ENCODE results near the gene MSN.

DNA sequence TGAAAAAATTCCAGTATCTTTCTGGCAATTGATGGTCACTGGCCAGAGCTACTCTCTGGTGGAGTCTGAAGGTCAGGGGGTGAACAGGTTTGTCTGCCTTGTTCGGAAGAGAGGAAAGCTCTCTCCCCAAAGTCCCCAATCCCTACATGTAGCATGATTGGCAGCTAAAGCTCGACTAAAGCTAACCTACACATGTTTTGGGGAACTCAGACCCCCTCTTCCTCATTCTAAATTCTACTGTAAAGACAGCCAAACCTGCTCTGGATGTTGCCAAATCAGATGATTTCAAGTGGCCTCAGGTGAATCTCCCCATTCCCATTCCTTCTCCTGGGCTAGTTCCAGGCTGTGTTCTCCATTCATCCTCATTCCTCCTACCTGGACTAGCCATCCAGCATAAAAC lies 84.1 kb downstream of the MSN start:
- TF ChIP-seq, protein P1, sequence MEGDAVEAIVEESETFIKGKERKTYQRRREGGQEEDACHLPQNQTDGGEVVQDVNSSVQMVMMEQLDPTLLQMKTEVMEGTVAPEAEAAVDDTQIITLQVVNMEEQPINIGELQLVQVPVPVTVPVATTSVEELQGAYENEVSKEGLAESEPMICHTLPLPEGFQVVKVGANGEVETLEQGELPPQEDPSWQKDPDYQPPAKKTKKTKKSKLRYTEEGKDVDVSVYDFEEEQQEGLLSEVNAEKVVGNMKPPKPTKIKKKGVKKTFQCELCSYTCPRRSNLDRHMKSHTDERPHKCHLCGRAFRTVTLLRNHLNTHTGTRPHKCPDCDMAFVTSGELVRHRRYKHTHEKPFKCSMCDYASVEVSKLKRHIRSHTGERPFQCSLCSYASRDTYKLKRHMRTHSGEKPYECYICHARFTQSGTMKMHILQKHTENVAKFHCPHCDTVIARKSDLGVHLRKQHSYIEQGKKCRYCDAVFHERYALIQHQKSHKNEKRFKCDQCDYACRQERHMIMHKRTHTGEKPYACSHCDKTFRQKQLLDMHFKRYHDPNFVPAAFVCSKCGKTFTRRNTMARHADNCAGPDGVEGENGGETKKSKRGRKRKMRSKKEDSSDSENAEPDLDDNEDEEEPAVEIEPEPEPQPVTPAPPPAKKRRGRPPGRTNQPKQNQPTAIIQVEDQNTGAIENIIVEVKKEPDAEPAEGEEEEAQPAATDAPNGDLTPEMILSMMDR (conservative IDR thresholded peaks at IDR 0.05 in 1 of 2, IDR thresholded peaks at IDR 0.05 in 1 of 2; ENCODE audit: extremely low read depth in 1 of 2, insufficient read depth in 1 of 2, low read depth in 1 of 2, low read length in 2 of 2): no peak
- no peak for TF ChIP-seq EZH2 (IDR thresholded peaks at IDR 0.05; ENCODE audit: borderline replicate concordance, low read length)

Data from mammary epithelial cell (primary cell).